ENCODE measurements around the gene PPARD.
A peak's percentile ranks its signal among the peaks of the same experiment; 100 is the strongest.

PPARD gene

DNA sequence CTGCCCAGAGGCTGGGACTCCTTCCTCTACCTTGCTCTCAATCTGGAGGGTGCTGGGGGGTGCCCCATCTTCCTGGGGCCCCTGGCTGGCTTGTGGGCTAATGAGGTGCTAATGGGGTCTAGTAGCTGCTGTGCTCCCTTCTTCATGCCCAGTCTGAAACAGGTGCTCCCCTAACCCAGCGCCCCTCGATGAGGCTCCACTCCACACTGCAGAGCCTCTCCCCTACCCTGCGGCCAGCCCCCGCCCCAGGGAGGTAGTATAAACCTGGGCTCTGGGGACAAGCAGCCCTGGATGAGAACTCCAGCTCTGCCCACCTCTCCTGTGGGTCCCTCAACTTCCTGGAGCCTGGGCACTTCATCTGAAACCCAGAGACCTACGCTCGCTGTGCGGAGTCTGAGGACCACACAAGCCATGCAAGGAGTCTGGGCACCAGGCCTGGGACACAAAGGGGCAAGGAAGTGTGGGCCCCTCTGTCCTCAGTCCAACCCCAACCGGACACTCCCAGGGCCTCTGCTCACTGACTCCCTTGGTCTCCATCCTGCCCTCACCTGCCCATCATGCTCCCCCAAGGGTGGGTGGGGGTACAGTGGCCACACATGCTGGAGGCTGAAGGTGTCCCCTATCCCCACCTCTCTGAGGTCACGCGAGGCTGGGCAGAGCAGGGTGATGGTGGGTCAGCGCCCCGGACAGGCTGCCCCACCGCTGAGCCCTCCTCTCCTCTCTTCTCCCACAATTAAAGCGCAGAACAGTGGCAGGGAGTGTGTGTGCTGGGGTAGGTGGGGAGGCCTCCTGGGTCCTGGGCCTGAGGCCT is 132.0 kb downstream of the PPARD start:
- DNase-seq, result peak; percentile 77

GRCh38 chr6:35474942-35475570 is 132.7 kb downstream of the PPARD start:
- DNase-seq, result peak; percentile 65

DNA sequence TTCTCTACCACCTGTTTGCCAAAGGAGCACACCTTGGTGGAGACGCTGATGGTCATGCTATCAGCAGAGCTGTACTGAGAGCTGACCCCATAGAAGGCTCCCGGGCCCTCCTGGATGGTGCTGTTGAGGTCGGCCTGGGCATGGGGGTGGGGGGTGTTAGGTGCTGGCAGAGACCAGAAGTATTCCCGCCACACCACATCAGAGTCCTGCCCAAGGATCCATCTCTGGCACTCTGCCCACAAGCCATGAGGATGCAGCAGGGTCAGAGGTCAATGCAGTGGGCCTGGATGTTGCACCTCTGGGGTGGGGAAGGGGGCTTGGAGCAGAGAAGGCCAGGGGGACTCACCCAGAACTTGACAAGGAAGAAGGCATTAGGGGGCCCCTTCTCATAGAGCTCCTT is 133.2 kb downstream of the PPARD start:
- DNase-seq, result no peak

DNA sequence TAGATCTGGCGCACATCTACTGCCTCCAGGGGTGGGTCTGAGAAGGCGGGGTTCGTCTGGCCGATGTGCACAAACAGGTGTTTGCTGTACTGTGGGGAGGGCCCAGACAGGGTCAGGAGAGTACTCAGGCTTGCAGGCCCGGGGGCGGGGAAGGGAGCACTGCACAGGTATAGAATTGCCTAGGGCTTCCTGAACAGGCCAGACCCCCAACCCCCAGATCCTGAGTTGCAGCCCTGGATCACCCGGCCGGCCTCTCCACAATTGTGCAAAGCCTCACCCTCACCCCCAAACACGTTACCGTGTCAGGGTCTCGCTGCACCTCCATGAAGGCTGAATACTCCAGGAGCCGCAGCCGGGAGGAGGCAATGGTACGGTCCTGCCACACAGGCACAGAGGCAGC is 133.6 kb downstream of the PPARD start:
- DNase-seq, result no peak

GRCh38 chr6:35477028-35477427 is 134.7 kb downstream of the PPARD start:
- DNase-seq, result no peak
